HG02798 (cell line): ENCODE data around the gene PHYH.
"Not testable (repeated sequence)": the region's sequence is repeated elsewhere in the genome, so short reads cannot be mapped to it uniquely, and the experiment has no call there.

ENCODE experiments used
- ATAC-seq: cut with Tn5 transposase; IDR thresholded peaks from one replicate; pipeline ENCODE4 v1.9.1; 2021; ENCODE audit warnings: mild to moderate bottlenecking; ENCODE audit not compliant: unreplicated experiment, poor library complexity

PHYH gene

GRCh38 chr10:13276749-13277365, 23.0 kb downstream of the PHYH start:
- ATAC-seq: no peak

DNA sequence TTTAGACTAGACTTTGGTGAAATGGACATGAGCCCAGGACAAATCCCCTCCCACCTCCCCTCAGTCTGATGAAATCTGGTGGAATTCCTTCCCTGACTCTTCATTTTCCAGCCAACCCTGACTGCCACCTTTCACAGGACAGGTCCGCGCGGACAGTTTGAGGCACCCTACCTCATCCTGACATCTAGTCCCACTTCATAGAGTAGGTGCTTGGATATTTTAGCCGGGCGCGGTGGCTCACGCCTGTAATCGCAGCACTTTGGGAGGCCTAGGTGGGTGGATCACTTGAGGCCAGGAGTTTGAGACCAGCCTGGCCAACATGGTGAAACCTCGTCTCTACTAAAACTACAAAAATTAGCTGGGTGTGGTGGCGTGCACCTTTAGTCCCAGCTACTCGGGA, 23.7 kb downstream of the PHYH start:
- ATAC-seq: not testable (repeated sequence)

GRCh38 chr10:13272164-13272571, 27.7 kb downstream of the PHYH start:
- ATAC-seq: peak; percentile 36

GRCh38 chr10:13271552-13272163, 28.2 kb downstream of the PHYH start:
- ATAC-seq: peak; percentile 86

GRCh38 chr10:13270877-13271551, 28.9 kb downstream of the PHYH start:
- no peak for ATAC-seq

GRCh38 chr10:13268841-13269240, 31.0 kb downstream of the PHYH start:
- no peak for ATAC-seq

DNA sequence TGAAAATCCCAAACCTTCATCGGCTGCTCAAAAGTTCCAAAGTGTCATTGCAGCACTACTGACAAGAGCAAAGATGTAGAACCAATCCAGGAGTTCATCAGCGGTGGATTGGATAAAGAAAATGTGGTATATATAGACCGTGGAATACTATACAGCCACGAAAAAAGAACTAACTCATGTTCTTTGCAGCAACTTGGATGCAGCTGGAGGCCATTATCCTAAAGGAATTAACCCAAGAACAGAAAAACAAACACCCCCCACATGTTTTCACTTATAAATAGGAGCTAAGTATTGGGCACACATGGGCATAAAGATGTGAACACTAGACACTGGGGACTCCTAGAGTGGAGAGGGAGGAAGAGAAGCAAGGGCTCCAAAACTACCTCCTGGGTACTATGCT, 31.6 kb downstream of the PHYH start:
- ATAC-seq: no peak

- no peak for ATAC-seq
These were observed 36.3 kb downstream of the PHYH start for GRCh38 chr10:13263591-13263990.

- ATAC-seq: no peak
These were observed 37.4 kb downstream of the PHYH start for GRCh38 chr10:13262433-13262832.

DNA sequence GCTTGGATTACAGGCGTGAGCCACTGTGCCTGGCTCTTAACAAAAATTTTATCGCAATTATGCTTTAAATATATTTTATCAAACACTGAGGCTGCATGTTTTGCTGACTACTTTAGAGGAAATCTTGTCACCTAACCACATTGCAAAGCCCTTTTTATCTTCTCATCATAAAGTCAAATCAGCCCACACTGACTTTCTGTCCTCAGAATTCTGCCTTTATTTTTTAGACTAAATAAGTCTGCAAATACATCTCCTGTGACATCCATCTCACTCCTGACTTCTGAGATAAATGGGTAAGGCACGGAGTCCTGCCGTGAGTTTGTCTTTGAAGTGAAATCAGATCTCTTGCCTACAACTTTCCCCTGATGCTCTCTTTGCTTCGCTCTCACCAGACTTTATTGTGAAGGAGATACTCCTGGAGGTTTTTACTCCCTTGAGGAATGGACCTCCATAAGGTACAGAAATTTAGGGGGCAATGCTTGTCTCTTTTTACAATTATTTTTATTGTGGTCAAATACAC, 42.2 kb downstream of the PHYH start:
- ATAC-seq: no peak

- ATAC-seq: no peak
These were observed 43.2 kb downstream of the PHYH start for GRCh38 chr10:13256627-13257026.

GRCh38 chr10:13253726-13254125, 46.1 kb downstream of the PHYH start:
- no peak for ATAC-seq

- no peak for ATAC-seq
These were observed 52.1 kb downstream of the PHYH start for GRCh38 chr10:13247784-13248183.

- no peak for ATAC-seq
These were observed 52.6 kb downstream of the PHYH start for GRCh38 chr10:13247246-13247645.

DNA sequence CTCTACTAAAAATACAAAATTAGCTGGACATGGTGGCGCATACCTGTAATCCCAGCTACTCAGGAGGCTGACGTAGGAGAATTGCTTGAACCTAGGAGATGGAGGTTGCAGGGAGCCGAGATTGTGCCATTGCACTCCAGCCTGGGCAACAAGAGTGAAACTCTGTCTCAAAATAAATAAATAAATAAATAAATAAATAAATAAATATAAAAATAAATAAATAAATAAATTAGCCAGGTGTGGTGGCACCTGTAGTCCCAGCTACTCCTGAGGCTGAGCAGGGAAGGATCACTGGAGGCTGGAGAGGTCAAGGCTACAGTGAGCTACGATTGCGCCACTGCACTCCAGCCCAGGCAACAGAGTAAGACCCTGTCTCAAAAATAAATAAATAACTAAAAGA, 57.6 kb downstream of the PHYH start:
- ATAC-seq: not testable (repeated sequence)

GRCh38 chr10:13241613-13242012, 58.3 kb downstream of the PHYH start:
- no peak for ATAC-seq

DNA sequence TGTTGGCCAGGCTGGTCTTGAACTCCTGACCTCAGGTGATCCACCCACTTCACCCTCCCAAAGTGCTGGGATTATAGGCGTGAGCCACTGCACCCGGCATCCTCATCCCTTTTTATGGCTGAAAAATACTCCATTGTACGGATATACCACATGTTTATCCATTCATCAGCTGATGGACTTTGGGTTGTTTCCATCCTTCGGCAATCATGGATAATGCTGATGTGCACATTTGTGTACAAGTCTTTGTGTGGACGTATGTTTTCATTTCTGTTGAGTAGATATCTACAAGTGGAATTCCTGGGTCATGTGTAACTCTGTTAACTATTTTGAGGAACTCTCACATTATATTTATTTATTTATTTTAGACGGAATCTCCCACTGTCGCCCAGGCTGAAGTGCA, 59.9 kb downstream of the PHYH start:
- no peak for ATAC-seq

- ATAC-seq: no peak
These were observed 61.4 kb downstream of the PHYH start for GRCh38 chr10:13238271-13239077.

GRCh38 chr10:13236638-13237037, 63.2 kb downstream of the PHYH start:
- ATAC-seq: no peak

- ATAC-seq: not testable (repeated sequence)
These were observed 65.1 kb downstream of the PHYH start for GRCh38 chr10:13234736-13235135.

- no peak for ATAC-seq
These were observed 65.7 kb downstream of the PHYH start, which contains the start of gene UCMA for GRCh38 chr10:13234172-13234571. Gene UCMA, minus strand, starts transcription at chr10:13234374. Its CDS starts 116 bp downstream, at chr10:13234258.
